Measurements from ENCODE around the gene TYSND1.
"Not testable (repeated sequence)": the region's sequence is repeated elsewhere in the genome, so short reads cannot be mapped to it uniquely, and the experiment has no call there.

TYSND1 gene

GRCh38 chr10:70131560-70131937 lies 15.0 kb downstream of the TYSND1 start:
- no peak overlapping the region for H3K27ac ChIP-seq
- TF ChIP-seq, protein P1, sequence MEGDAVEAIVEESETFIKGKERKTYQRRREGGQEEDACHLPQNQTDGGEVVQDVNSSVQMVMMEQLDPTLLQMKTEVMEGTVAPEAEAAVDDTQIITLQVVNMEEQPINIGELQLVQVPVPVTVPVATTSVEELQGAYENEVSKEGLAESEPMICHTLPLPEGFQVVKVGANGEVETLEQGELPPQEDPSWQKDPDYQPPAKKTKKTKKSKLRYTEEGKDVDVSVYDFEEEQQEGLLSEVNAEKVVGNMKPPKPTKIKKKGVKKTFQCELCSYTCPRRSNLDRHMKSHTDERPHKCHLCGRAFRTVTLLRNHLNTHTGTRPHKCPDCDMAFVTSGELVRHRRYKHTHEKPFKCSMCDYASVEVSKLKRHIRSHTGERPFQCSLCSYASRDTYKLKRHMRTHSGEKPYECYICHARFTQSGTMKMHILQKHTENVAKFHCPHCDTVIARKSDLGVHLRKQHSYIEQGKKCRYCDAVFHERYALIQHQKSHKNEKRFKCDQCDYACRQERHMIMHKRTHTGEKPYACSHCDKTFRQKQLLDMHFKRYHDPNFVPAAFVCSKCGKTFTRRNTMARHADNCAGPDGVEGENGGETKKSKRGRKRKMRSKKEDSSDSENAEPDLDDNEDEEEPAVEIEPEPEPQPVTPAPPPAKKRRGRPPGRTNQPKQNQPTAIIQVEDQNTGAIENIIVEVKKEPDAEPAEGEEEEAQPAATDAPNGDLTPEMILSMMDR (IDR thresholded peaks at IDR 0.05): no peak
- no peak for TF ChIP-seq ZFX (IDR thresholded peaks at IDR 0.05; ENCODE audit: borderline replicate concordance)

- TF ChIP-seq, protein P1 (IDR thresholded peaks at IDR 0.05): no peak
- H3K27ac ChIP-seq: no peak overlapping the region
These were observed 15.5 kb downstream of the TYSND1 start for GRCh38 chr10:70130878-70131559.

DNA sequence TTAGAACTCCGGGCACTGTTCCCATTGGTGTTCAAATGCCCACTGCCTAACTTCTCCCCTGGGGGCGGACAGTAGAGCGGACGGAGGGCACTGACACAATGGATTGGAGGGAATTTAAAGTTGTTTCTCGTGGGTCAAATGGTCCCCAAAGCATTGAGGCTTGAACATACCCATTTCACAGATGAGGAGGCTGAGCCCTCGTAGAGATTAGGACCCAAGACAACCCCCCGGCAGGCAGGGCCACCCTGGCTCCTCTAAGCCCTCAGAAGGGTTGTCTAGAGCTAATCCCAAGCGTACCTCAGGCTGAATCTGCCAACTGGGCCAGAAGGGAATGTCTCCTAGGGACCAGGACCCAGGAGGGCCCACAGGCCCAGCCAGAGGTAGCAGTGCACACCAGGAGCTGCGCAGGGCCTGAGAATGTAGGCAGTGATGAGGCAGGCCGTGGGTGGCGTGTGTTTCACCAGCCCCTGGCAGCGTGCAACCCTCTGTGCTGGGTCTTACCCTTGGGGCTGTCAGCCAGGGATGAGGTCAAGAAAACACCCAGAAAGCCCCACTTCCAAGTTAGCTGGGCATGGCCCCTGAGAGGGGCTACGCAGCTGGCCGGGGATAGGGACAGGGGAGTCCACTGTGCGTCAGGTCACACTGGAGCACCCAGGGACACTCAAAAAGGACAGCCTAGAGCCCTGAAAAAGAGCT lies 19.7 kb downstream of the TYSND1 start:
- no peak for TF ChIP-seq ZFX (IDR thresholded peaks at IDR 0.05; ENCODE audit: borderline replicate concordance)
- TF ChIP-seq, protein P1 (IDR thresholded peaks at IDR 0.05): no peak
- no peak overlapping the region for H3K27ac ChIP-seq

DNA sequence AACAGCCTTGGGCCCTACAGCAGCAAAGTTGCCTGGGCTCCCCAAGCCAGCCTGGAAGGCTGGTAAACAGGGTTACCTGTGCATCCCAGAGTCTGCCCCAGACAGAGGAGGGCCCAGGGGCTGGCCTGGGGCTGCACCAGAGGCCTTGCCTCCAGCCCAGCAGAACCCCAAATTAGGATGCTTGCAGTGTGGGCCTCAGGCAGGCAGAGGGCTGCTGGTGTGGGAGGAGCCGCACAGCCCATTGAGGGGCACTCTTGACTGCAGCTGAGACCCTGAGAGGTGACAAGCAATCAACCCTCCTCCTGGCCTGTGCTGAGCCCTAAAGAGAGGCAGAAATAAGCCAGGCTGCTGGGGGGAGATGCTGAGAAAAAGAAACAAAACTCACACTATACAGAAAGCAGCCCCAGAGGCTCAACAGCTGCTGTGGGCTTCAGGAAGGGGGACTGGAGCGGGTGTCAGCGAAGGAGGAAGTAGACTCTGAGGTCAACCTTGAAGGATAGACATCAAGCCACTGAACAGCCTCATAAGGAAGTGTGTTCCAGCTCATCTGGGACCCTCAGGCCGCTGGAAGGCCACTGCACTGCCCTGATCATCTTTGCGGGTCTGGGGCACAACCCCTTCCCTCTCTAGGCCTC lies 20.5 kb downstream of the TYSND1 start:
- no peak overlapping the region for H3K27ac ChIP-seq
- TF ChIP-seq, protein P1 (IDR thresholded peaks at IDR 0.05): no peak
- TF ChIP-seq ZFX (IDR thresholded peaks at IDR 0.05; ENCODE audit: borderline replicate concordance): no peak

DNA sequence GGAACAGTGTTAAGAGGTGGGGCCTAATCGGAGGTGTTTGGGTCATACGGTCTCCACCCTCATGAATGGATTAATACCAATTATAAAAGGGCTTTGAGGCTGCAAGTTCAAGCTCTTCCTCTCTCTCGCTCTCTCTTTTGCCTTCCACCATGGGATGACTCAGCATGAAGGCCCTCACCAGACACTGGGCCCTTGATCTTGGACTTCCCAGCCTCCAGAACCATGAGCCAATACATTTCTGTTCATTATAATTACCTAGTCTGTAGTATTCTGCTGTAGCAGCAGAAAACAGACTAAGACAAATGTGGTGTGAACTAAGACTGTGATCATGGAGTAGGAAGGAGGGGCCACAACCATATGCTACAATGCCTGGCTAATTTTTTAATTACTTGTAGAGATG lies 21.6 kb downstream of the TYSND1 start:
- H3K27ac ChIP-seq: no peak overlapping the region
- TF ChIP-seq, protein P1 (IDR thresholded peaks at IDR 0.05): no peak
- TF ChIP-seq ZFX (IDR thresholded peaks at IDR 0.05; ENCODE audit: borderline replicate concordance): no peak

GRCh38 chr10:70124415-70124814 lies 22.1 kb downstream of the TYSND1 start:
- H3K27ac ChIP-seq: no peak overlapping the region
- TF ChIP-seq ZFX (IDR thresholded peaks at IDR 0.05; ENCODE audit: borderline replicate concordance): no peak
- TF ChIP-seq, protein P1 (IDR thresholded peaks at IDR 0.05): no peak

DNA sequence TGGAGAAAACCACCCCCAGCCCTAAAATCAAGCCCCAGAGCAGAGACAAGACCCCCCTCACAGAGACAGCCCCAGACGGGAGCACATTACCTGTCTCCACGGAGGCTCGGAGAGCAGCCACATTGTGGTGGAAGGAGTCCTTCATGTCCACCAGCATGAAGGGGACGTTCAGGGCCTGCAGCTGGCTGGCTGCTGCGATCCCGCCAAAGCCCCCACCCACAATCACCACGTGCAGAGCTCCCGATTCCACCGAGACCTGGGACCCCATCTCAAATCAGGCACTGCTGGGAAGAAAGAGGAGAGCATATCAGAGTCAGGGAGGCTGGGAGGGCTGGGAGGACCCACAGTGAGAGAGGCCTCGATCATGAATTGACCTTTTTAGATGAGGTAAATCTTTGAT lies 22.7 kb downstream of the TYSND1 start:
- TF ChIP-seq ZFX (IDR thresholded peaks at IDR 0.05; ENCODE audit: borderline replicate concordance): no peak
- H3K27ac ChIP-seq: no peak overlapping the region

- H3K27ac ChIP-seq: not testable (repeated sequence)
These were observed 23.3 kb downstream of the TYSND1 start for GRCh38 chr10:70123166-70123565.
